ENCODE results near the gene BORCS6.
"Not testable (repeated sequence)": the region's sequence is repeated elsewhere in the genome, so short reads cannot be mapped to it uniquely, and the experiment has no call there.

BORCS6 gene

GRCh38 chr17:8189711-8190477 lies at the start of gene BORCS6:
BORCS6 (minus strand) TSS chr17:8190180; CDS start chr17:8190140, 40 bp downstream.
- DNase-seq = peak; percentile 64

GRCh38 chr17:8237886-8238285 lies 47.9 kb upstream of the BORCS6 start:
- no peak for DNase-seq

GRCh38 chr17:8237175-8237574 lies 47.2 kb upstream of the BORCS6 start:
- DNase-seq = no peak

- no peak for DNase-seq
Measured at GRCh38 chr17:8235676-8236075, 45.7 kb upstream of the BORCS6 start.

GRCh38 chr17:8234361-8235270 lies 44.6 kb upstream of the BORCS6 start:
- no peak for DNase-seq

- no peak for DNase-seq
Measured at GRCh38 chr17:8231701-8232100, 41.7 kb upstream of the BORCS6 start.

GRCh38 chr17:8227238-8227581 lies 37.2 kb upstream of the BORCS6 start:
- DNase-seq = no peak

GRCh38 chr17:8226536-8227237 lies 36.7 kb upstream of the BORCS6 start:
- DNase-seq = peak; percentile 41

GRCh38 chr17:8225813-8226535 lies 36.0 kb upstream of the BORCS6 start:
- peak; percentile 21 for DNase-seq

- no peak for DNase-seq
Measured at GRCh38 chr17:8224891-8225812, 35.2 kb upstream of the BORCS6 start.

GRCh38 chr17:8223356-8224126 lies 33.6 kb upstream of the BORCS6 start:
- peak; percentile 61 for DNase-seq

- peak; percentile 66 for DNase-seq
Measured at GRCh38 chr17:8222630-8223355, 32.8 kb upstream of the BORCS6 start.

GRCh38 chr17:8222380-8222629 lies 32.3 kb upstream of the BORCS6 start:
- DNase-seq = no peak

- DNase-seq = peak; percentile 60
Measured at GRCh38 chr17:8221663-8222379, 31.8 kb upstream of the BORCS6 start.

- peak; percentile 51 for DNase-seq
Measured at GRCh38 chr17:8220783-8221662, 31.0 kb upstream of the BORCS6 start.

GRCh38 chr17:8214000-8214399 lies 24.0 kb upstream of the BORCS6 start:
- DNase-seq = not testable (repeated sequence)

- no peak for DNase-seq
Measured at GRCh38 chr17:8212312-8213180, 22.6 kb upstream of the BORCS6 start.
